HG03469 (cell line): ENCODE data around the gene TRAF3IP1.
"Not testable (repeated sequence)": the region's sequence is repeated elsewhere in the genome, so short reads cannot be mapped to it uniquely, and the experiment has no call there.

Experiments
- ATAC-seq: cut with Tn5 transposase; IDR thresholded peaks from one replicate; pipeline ENCODE4 v1.9.1; 2021; ENCODE audit warnings: mild to moderate bottlenecking, moderate library complexity, moderate number of reproducible peaks; ENCODE audit not compliant: unreplicated experiment

The TRAF3IP1 gene

DNA sequence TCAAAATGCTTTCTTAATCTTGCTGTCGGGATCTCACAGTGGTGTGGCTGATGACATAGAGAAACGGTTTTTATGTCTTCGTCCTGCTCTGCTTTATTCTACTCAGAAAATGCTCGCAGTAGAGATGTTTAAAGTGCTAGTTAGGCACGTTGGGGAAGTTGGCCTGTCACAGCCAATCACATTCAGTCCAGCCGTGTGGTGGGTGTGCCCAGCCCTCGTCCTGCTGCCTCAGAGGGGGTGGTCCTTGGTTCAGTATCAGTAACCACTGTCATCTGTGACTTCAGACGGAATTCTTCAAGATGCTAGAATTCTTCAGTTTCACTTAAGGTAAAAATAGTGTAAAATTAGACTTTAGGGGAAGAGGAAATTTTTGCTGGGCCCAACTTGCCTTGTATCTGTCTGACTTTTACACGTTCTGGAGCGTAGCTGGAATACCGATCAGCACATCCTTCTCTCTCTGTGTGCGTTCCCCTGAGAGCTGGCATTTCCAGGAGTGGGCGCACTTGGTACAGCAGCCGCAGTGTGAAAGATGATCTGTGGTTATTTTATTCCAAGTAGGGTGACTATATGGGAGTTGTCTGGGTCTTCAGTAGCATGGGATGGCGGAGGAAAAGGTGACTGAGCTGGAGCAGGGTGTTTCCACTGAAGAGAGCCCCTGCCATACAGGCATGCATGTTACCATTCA lies 18.5 kb downstream of the TRAF3IP1 start:
- ATAC-seq, result no peak

DNA sequence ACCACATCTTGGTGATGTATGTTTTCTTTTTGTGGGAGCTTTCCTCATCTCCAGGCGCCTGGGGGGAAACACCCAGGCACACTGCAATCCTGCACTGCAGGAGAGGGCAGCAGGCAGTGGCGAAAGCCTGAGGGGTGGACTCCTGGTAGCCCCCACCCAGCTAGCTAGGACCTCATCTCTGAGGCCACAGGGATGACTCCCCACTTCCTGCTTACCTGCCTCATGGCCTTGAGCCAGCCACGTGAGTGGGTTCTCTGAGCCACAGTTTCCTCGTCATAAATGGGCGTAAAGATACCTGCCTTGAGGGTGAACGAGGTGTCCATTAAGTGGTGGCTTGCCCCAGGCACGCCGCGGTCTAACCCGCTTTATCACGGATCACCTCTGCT lies 19.1 kb downstream of the TRAF3IP1 start:
- no peak for ATAC-seq

DNA sequence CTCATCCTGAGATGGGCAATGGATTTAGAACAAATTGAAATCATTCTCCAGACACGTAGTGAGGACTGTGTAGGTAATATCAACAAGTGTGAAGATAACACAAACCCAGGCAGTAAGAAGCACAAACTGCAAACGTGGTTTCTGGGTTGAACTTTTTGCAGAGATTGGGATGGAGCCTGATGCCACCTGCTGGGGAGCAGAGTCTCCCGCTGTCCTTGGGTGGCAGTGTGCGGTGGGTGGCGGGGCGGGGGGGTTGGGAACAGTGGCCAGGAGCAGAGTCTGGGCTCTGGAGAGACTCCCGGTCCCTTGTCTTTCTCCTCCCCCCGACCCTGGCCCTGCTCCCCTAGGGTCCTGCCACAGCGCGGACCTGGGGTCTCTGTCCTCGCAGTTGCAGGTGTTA lies 19.5 kb downstream of the TRAF3IP1 start:
- no peak for ATAC-seq

DNA sequence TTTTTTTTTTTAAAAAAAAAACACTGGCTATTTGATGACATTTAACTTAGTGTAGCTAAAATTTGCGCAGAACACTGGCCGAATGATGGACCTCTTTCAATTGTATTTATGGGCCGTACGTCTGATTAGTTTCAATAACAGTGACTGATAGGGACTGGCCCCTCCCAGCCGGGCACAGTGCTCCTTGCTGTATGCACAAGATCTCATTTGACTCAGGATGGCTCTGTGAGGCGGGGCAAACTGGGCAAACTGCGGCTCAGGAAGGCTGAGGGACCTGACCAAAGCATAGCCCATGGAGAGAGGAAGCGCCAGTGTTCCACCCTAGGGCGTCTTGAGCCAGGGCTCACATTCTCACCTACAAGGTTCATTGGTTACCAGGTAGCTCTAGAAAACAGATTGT lies 21.2 kb downstream of the TRAF3IP1 start:
- ATAC-seq, result no peak

DNA sequence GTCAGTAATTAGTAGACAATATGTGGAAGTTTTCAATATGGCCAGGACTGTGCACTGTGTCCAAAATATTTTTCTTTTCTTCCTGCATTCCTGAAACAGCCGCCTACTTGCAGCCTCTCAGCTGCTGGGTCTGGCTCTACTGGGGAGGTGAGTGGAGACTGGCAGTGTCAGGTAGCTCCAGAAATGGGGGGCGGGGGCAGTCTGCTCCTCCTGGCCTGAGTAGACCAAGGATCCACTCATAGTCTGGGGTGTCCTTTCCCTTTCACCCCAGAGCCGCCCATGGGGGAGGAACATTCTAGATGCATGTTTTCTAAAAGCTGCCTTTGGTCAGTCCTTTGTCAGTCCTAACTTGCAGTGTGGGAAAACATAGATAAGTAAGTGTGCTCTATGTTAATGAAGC lies 23.7 kb downstream of the TRAF3IP1 start:
- ATAC-seq, result no peak

DNA sequence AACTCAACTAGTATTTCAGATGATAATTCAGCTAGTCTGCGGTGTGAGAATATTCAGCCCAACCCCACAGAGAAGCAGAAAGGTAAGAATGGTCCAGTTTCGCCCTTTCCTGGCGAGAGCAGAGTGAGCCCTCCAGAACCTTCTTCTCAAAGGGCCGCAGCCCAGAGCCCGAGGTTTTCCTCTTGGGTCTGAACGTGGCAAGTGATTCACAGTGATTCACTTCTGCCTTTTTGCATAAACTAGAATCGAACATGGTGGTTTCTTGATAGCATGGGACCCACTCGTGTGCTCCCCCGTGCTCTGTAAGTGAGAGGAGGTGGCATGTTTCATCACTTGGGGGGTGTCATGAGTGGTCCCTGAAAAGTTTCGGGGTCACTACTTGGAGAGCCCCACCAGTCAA lies 24.2 kb downstream of the TRAF3IP1 start:
- no peak for ATAC-seq

DNA sequence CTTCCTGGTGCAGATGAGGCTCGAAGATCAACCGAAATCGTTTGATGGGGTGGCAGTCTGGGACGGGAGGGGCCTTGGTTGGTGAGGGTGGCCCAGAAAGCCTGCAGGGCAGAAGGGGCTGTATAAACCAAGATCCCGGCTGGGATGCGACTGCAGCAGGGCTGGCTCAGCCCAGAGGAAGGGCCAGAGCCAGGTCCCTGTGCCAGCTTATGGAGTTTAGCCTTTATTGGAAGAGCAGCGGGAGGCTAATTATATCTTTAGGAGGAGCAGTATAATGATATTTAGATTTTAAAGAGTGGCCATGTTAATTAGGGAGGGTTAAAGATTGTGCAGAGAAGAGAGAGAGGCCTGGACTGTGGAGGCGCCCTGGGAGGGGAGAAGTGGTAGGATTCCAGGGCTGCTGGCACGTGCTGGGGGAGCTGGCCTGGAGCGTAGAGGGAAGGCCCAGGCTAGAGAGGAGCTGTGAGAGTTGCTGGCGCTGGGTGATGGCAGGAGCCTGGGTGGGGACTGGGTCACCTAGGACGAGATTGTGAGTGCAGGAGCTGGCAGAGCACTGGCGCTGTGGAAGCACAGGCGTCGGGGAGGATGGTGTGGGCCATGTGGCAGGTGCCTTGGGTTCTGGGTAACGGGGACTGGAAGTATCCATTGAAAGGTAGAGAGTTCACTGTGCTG lies 25.1 kb downstream of the TRAF3IP1 start:
- no peak for ATAC-seq

DNA sequence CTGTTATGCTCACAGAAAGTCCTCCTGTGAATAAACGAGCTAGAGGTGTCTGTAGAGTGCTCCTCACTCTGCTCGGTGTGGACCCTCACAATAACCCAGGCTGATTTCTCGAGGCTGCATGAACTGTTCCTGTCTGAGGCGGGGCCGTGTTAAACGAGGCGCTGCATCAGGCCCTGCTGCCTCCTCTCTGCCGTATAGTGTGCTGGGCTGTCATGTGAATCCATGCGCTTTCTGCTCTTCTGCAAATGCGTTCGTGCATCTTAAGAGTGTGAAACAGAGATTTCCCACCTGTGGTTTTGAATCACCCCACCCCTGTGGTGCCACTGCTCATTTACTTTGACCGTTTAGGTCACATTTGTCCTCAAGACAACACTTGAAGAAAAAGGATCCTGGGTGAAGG lies 26.2 kb downstream of the TRAF3IP1 start:
- ATAC-seq, result no peak

DNA sequence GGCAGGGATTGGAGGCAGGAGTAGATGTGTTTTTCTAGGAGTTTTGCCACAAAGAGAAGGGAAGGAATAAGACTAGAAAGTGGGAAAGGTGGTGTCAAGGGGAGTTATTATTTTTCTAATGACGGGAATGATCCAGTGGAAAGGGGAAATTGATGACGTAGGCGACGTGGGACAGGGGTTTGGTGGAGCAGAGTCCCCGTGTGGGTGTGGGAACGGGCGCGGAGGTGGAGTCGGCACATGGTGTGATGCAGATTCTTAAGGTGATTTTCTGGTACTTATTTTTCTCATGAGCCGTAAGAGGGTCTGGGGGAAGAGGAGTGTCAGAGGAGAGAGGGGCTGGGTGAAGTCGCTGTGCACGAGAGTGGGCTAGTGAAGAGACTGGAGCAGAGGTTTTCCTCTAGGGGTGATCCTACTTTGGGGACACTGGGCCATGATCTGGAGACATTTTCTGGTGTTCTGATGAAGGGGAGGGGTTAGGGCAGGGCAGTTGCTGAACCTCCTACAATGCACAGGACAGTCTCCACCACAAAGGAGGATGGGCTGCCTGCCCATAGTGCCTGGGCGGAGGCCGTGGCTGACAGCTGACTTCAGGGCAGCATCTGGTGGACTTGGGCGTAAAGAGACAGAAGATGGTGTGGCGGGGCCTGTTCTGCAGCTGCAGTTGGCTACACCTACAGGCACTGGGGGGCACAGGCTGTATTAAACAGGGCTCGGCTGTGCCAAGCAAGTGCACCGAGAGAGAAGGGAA lies 30.0 kb downstream of the TRAF3IP1 start:
- ATAC-seq, result no peak

DNA sequence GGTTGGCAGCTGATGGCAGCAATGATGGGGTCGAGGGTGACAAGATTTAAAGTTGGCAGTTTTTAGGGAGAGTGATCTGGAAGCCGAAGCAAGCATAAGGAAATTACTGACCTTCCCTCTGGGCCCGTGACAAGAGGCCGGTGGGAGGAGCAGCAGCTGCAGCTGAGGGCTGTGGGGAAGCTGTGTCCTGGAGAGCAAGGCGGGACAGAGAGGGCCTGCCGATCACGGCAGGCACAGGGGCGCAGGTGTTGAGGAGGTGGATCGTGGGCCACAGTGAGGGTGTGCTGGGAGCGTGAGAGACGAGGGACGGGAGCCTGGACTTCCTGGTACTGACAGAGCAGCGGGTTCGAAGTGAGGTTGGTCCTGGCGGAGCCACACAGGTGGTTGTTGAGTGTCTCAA lies 31.0 kb downstream of the TRAF3IP1 start:
- ATAC-seq, result no peak

DNA sequence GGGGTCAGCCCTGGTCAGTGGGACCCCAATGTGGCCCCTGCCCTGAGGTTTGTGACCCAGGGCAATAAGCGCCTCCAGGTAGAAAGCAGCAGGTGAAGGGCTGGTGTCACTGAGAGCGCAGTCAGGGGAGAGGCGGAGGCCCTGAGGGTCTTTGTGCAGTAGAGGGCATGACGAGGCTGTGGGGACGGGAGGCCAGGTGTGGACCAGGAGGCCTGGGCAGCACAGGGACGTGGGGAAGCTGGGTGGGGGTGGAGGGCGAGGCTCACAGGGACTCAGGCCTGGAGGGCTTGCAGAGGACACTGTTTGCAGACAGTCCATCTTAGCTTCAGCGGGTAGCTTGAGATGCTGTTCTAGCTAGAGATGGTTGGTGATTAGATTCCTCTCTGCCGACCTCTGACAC lies 32.0 kb downstream of the TRAF3IP1 start:
- ATAC-seq, result no peak

DNA sequence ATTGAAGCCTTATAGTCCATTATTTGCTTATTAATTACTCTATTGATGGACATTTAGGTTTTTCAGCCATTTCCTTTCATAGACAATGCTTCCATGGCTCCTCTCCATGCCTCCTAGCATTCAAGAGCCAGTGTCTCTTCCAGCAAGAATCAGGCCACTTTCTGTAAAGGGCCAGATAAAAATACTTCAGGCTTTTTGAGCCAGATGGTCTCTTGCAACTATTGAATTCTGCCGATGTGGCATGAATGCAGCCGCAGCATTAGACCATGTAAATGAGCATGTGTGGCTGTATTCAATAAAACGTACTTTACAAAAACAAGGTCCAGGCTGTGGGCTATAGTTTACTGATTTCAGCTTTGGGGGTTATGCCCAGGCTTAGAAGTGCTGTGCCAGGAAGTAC lies 38.5 kb downstream of the TRAF3IP1 start:
- ATAC-seq, result no peak

DNA sequence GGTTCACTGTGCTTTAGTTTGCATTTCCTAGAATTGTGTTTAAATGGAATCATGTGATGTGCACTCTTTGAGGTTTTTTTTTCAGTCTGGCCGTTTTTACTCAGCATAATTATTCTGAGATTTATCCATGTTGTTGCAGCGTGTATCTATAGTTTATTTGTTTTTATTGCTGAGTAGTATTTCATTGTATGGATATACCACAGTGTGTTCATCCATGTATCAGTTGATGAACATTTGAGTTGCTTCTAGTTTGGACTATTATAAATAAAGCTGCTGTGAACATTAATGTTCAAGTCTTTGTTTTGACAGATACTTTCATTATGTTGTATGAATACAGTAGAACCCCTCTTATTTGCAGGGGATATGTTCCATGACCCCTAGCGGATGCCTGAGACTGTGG lies 39.1 kb downstream of the TRAF3IP1 start:
- no peak for ATAC-seq

DNA sequence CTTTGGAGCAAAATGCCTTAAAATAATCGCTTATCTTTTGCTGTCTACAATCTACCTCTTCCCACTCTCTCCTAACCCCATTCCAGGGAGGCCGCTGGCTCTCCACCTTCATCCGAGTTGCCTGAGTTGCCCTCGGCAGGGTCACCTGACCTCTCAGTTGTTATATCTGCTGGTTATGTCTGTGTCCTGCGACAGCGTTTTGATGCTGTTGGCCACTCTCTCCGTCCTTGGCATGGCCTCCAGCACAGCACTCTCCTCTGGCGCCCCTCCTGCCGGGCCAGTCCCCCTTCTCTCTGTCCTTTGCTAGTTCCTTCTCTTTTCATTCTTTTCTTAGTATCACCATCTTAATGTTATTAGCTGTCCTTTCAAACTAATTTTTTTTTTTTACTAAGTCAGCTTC lies 41.6 kb downstream of the TRAF3IP1 start:
- no peak for ATAC-seq

DNA sequence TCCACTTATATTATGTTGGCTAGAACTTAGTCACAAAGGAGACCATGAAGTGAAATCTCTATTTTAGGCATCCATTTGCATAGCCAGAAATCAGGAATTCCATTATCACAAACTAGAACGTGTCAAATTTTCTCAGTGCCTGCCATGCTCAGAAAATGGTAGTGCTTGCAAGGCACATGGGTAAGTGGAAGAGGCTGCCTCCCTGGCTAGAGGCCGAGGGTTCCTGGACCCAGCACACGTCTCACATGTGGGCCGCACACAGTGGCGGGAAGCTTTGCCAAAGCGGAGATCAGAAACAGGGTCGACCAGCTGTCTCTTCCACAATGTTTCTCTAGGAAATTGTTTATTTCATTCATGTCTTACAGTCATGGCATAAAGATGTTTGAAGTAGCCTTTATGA lies 42.3 kb downstream of the TRAF3IP1 start:
- ATAC-seq, result no peak

DNA sequence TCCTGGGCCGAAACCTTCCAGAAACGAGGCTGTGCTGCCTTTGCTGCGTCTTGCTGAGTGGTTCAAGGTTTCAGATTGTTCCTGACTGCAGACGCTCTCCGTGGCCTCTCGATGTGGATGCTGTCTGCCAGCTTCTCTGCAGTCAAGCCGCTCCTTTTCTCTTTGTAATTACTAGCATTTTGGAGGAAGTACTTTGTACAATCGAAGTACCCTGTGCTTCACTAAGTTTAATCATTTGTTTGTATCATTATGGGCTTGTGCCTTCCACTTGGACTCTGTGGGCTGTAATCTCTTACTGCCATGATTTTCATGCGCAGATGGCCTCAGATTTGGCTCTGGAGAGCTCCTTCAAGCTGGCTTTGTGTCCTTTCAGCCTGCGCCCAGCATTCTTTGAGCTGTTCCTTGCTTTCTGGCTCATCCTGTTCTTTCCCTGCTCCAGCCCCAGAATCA lies 49.3 kb downstream of the TRAF3IP1 start:
- no peak for ATAC-seq

DNA sequence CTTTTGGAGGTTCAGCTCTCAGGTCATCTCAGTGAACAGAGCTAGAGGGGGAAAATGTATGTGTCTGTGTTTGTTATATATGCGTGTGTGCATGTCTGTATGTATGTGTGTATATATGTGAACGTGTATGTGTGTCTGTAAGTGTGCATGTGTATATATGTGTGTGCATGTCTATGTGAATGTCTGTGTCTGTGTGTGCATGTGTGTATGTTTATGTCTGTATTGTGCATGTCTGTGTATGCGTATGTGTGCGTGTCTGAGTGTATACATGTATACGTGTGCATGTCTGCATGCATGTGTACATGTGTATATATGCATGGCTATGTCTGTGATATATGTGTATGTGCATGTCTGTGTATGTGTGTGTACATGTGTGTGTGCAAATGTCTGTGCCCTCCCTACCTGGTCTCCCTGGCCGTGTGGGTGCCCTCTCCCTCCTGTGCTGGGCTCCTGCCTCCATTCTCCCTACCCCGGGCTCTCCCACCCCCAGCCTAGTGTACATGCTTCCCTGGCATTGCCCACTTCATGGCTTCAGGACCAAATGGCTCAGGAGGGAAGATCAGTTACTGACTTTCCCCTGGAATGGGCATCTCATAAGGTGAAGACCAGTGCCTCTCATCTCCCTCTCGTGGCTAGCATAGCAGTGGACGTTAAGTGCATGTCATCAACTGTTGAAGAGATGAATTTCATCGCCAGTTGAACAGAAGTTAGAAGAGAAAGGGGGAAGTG lies 49.9 kb downstream of the TRAF3IP1 start:
- no peak for ATAC-seq

DNA sequence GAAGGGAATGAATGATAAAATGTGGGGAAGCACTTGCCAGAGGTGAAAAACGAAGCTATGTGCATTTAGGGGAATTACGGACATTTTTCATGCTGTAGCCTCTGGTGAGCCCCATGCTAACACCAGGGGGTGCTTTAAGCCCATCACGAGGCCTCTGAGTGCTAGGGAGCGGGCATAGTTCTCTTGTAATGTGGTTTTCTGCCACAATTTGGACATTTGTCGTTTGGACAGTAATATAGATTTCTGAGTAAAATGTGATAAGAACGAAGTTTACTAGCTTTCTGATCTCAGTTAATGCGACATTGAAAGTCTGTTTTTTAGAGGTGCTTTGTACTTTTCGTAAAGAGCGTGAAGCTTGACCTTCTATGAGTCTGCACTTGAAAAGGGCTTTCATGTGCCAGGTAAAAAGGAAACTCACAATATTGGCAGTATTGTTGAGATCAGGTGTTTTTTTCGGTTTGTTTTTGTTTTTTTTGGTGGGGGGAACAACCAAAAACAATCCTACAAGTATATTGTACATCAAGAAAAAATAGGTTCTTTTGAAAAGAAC lies 50.6 kb downstream of the TRAF3IP1 start:
- ATAC-seq, result no peak

DNA sequence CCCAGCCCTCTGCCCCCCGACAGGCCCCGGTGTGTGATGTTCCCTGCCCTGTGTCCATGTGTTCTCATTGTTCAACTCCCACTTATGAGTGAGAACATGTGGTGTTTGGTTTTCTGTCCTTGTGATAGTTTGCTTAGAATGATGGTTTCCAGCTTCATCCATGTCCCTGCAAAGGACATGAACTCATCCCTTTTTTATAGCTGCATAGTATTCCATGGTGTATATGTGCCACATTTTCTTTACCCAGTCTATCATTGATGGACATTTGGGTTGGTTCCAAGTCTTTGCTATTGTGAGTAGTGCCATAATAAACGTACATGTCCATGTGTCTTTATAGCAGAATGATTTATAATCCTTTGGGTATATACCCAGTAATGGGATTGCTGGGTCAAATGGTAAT lies 52.0 kb downstream of the TRAF3IP1 start:
- not testable (repeated sequence) for ATAC-seq

DNA sequence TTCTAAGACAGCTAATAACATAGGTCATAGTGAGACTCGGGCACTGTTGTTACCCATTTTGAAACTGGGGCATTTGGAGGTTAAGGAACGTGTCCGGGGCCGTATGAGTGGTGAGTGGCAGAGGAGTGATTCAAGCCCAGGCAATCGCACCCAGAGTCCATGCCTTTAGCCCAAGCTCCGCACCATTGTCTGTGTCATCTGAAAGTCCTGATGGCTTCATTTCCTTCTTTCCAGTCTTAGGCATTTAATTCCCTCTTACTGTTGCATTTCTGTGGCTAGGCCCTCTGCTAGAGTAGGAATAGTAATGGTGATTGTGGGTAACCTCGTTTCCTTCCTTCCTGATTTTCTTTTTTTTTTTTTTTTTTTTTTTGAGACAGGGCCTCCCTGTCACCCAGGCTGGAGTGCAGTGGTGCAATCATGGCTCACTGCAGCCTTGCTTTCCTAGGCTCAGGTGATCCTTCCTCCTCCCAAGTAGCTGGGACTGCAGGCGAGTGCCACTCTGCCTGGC lies 56.6 kb downstream of the TRAF3IP1 start:
- ATAC-seq, result no peak
